NT2/D1 (cell line): Measurements from ENCODE around the gene COLEC11.

Experiments used
- SUZ12 ChIP-seq: IDR thresholded peaks from 2 replicates; pipeline ENCODE4 v1.6.1; 2011; ENCODE audit not compliant: insufficient read length, insufficient read depth; ENCODE audit errors: extremely low read depth
- ZNF274 ChIP-seq: IDR thresholded peaks from 2 replicates; pipeline ENCODE4 v1.6.1; 2011; ENCODE audit warnings: mild to moderate bottlenecking, low read depth, low read length

- TF ChIP-seq ZNF274 (no peak), SUZ12 (no peak)
Measured at GRCh38 chr2:3652896-3653625, 58.1 kb downstream of the COLEC11 start.
